K562 (cell line): Measurements from ENCODE around the gene CTXN1. TPM values are rescaled to one million over a fixed set of nuclear protein-coding genes. Genes with fewer than 3 reads are reported as not detected.

Experiments used
- ATAC-seq: fragments of 200-7000 bp; cut with Tn5 transposase; 3 replicates; pipeline ENCODE4 v1.9.1; 2020; ENCODE audit warnings: moderate library complexity
- BruUV-seq: library from RNA; stranded (reverse); fragments of 400-500 nt; replicated peaks from 2 replicates; lab custom pipeline; 2021; lab: Mats Ljungman, UMichigan
- CTCF ChIA-PET: fragments of 300-600 bp; formaldehyde crosslinking; extraction: SDS; loops from one replicate; lab custom pipeline; 2021; ENCODE audit warnings: low intra/inter-chr PET ratio; lab: Yijun Ruan, JAX
- POLR2A ChIA-PET: fragments of 300-600, 350-650 bp; sonication (Branson Sonifier 250); formaldehyde crosslinking; extraction: SDS; loops from one replicate; lab custom pipeline; 2021; ENCODE audit warnings: antibody characterized with exemption, inconsistent platforms; lab: Yijun Ruan, JAX
- DNase-seq, 4 experiments: peaks; one replicate each; pipeline versions ENCODE4 v3.0.0 to v3.0.0-alpha.2; 2011 to 2018; ENCODE audit warnings: low spot score in 3 of 4, mixed read lengths in 3 of 4; ENCODE audit errors: extremely low read depth in 1 of 4
- FAIRE-seq: peaks from 2 replicates; lab custom pipeline; 2011; peaks lifted over from hg19 to GRCh38; lab: Jason Lieb, UNC
- H2AFZ ChIP-seq: 2 replicates; pipeline ENCODE4 v1.6.0; 2011; ENCODE audit warnings: low read depth, low read length, control low read depth, inconsistent platforms
- H3K27ac ChIP-seq: fragments of 200-600 bp; 3 replicates; pipeline ENCODE4 v1.8.0; 2011; ENCODE audit warnings: low read depth, mild to moderate bottlenecking, control low read depth, inconsistent platforms, low read length, moderate library complexity, mixed read lengths; ENCODE audit errors: extremely low read depth
- H3K27me3 ChIP-seq, 2 experiments: fragments of 300-600 bp in 1 of 2; 2 replicates in 1 of 2; 3 replicates in 1 of 2; pipeline versions ENCODE4 v1.6.0 to v1.8.0; 2011; ENCODE audit warnings: inconsistent platforms in 2 of 2, low read length in 2 of 2, mild to moderate bottlenecking in 1 of 2, mixed read lengths in 1 of 2, moderate library complexity in 1 of 2; ENCODE audit not compliant: control insufficient read depth in 2 of 2, insufficient read depth in 2 of 2
- H3K36me3 ChIP-seq: fragments of 300-600 bp; 3 replicates; pipeline ENCODE4 v1.8.0; 2011; ENCODE audit warnings: mild to moderate bottlenecking, low read length, inconsistent platforms; ENCODE audit not compliant: control insufficient read depth, insufficient read depth
- H3K4me1 ChIP-seq, 2 experiments: fragments of 200-600 bp in 1 of 2; replicated peaks in 1 of 2; 2 replicates in 1 of 2; 3 replicates in 1 of 2; pipeline versions ENCODE4 v1.5.1 to v1.8.0; 2011; ENCODE audit warnings: inconsistent platforms in 2 of 2, low read length in 2 of 2, mild to moderate bottlenecking in 1 of 2, mixed read lengths in 1 of 2, moderate library complexity in 1 of 2; ENCODE audit not compliant: control insufficient read depth in 2 of 2, insufficient read depth in 2 of 2
- H3K4me2 ChIP-seq: 2 replicates; pipeline ENCODE4 v1.6.1; 2011; ENCODE audit warnings: low read length, control low read depth, inconsistent platforms, mixed read lengths; ENCODE audit not compliant: insufficient read depth
- H3K4me3 ChIP-seq: fragments of 200-600 bp; sonication (generic), shearing (Covaris generic); 2 replicates; pipeline ENCODE4 v1.5.1; 2016; ENCODE audit warnings: control low read depth, inconsistent platforms
- H3K79me2 ChIP-seq: fragments of 200-600 bp; 3 replicates; pipeline ENCODE4 v1.8.0; 2011; ENCODE audit warnings: low read length, inconsistent platforms; ENCODE audit not compliant: control insufficient read depth, insufficient read depth
- H3K9ac ChIP-seq, 2 experiments: 2 replicates each; pipeline versions ENCODE4 v1.6.0 to v1.6.1; 2011; ENCODE audit warnings: low read depth in 2 of 2, low read length in 2 of 2, control low read depth in 1 of 2, inconsistent platforms in 1 of 2, mild to moderate bottlenecking in 1 of 2, mixed read lengths in 1 of 2; ENCODE audit not compliant: insufficient read depth in 1 of 2
- H3K9me1 ChIP-seq: one replicate; pipeline ENCODE4 v1.6.0; 2011; ENCODE audit warnings: inconsistent platforms, mild to moderate bottlenecking, low read length, moderate library complexity; ENCODE audit not compliant: control insufficient read depth, insufficient read depth
- H3K9me3 ChIP-seq: replicated peaks from 2 replicates; pipeline ENCODE4 v1.5.1; 2011; ENCODE audit warnings: low read depth, low read length, inconsistent platforms; ENCODE audit not compliant: control insufficient read depth, insufficient read depth
- H4K20me1 ChIP-seq: replicated peaks from 2 replicates; pipeline ENCODE4 v1.6.1; 2011; ENCODE audit warnings: low read length, inconsistent platforms, mixed read lengths; ENCODE audit not compliant: control insufficient read depth, insufficient read depth
- CHD4 ChIP-seq: fragments of 200-600 bp; sonication (generic); IDR thresholded peaks from 3 replicates; pipeline ENCODE4 v1.6.1; 2012; ENCODE audit warnings: low read depth, mild to moderate bottlenecking, mixed read lengths, low read length, inconsistent platforms; ENCODE audit not compliant: insufficient read depth, insufficient replicate concordance, poor library complexity, severe bottlenecking
- FIP1L1 ChIP-seq: fragments of 200-400 bp; formaldehyde crosslinking; IDR thresholded peaks from 2 replicates; pipeline ENCODE4 v1.6.1; 2018; ENCODE audit warnings: mild to moderate bottlenecking, low read depth, low read length; ENCODE audit not compliant: poor library complexity, severe bottlenecking
- NELFE ChIP-seq: IDR thresholded peaks from 2 replicates; pipeline ENCODE4 v1.6.1; 2011; ENCODE audit warnings: mild to moderate bottlenecking; ENCODE audit not compliant: insufficient read depth, insufficient read length
- NRF1 ChIP-seq, 2 experiments: fragments of 450-650 bp; IDR thresholded peaks in 1 of 2; conservative IDR thresholded peaks in 1 of 2; 2 replicates each; pipeline ENCODE4 v1.6.1; 2014; ENCODE audit warnings: mild to moderate bottlenecking in 2 of 2
- PHB2 ChIP-seq: fragments of 450-650 bp; IDR thresholded peaks from 2 replicates; pipeline ENCODE4 v1.6.1; 2017; ENCODE audit warnings: low read depth
- POLR2AphosphoS2 ChIP-seq: IDR thresholded peaks from 2 replicates; pipeline ENCODE4 v1.6.1; 2012; ENCODE audit warnings: low read length, improper control_type of control experiment
- POLR2G ChIP-seq: fragments of 200-400 bp; formaldehyde crosslinking; IDR thresholded peaks from 2 replicates; pipeline ENCODE4 v1.6.1; 2017; ENCODE audit warnings: low read depth, mild to moderate bottlenecking, antibody characterized with exemption, low read length, moderate library complexity
- RBFOX2 ChIP-seq: fragments of 200-400 bp; formaldehyde crosslinking; IDR thresholded peaks from 2 replicates; pipeline ENCODE4 v1.6.1; 2017; ENCODE audit warnings: low read depth, mild to moderate bottlenecking, low read length, moderate library complexity
- RERE ChIP-seq: sonication (generic); formaldehyde crosslinking; IDR thresholded peaks from 2 replicates; pipeline ENCODE4 v1.8.0; 2023; ENCODE audit warnings: missing genetic modification reagents, mild to moderate bottlenecking, borderline replicate concordance
- SAFB ChIP-seq: fragments of 200-400 bp; formaldehyde crosslinking; IDR thresholded peaks from 2 replicates; pipeline ENCODE4 v1.6.1; 2017; ENCODE audit warnings: low read depth, low read length, borderline replicate concordance
- U2AF2 ChIP-seq: fragments of 200-400 bp; formaldehyde crosslinking; optimal IDR thresholded peaks from 2 replicates; pipeline ENCODE3; 2017; ENCODE audit warnings: low read depth, mild to moderate bottlenecking, low read length
- ZNF175 ChIP-seq: fragments of 200-800 bp; sonication (Bioruptor generic); IDR thresholded peaks from 2 replicates; pipeline ENCODE4 v1.6.1; 2016; ENCODE audit warnings: low read depth, mild to moderate bottlenecking, missing genetic modification characterization, missing compliant biosample characterization
- ZNF76 ChIP-seq: fragments of 250-450 bp; sonication (Bioruptor Pico); IDR thresholded peaks from 2 replicates; pipeline ENCODE4 v1.4.0; 2020; ENCODE audit warnings: mild to moderate bottlenecking, moderate library complexity, borderline replicate concordance
- WGBS: fragments of 100-300 bp; shearing (Covaris generic); methylation state at CpG from one replicate; pipeline ENCODE4 v1.1.6; 2016; ENCODE audit warnings: low coverage, mixed read lengths; ENCODE audit not compliant: insufficient coverage; ENCODE audit errors: missing lambda C conversion rate; 5-methylcytosine and 5-hydroxymethylcytosine counted together
- in situ Hi-C: fragments of 300-500 bp; cut with MboI; formaldehyde crosslinking; loops from 4 replicates; pipeline ENCODE4 v1.15.0; 2018; ENCODE audit warnings: inconsistent platforms, mixed read lengths
- intact Hi-C: fragments of 100-400 bp; cut with micrococcal nuclease; formaldehyde crosslinking; loops from 2 replicates; pipeline ENCODE4 v1.14.2; 2022
- polyA plus RNA-seq, 8 experiments: library from polyadenylated mRNA; depleted of rRNA in 4 of 8; stranded (reverse) in 5 of 8; unstranded in 3 of 8; fragments of >200 nt; fragmentation: Nextera tagmentation in 2 of 8; fragmentation: Illumina TruSeq in 1 of 8; extraction: Ambion mirVana in 2 of 8; extraction: Trizol in 1 of 8; gene quantifications; 2 replicates each; pipeline versions ENCODE4 v1.2.1 to v1.2.3, GENCODE V29; 2011 to 2014; ENCODE audit warnings: inconsistent platforms in 1 of 8, missing spikeins in 1 of 8
- total RNA-seq, 7 experiments: library from RNA; depleted of rRNA in 6 of 7; stranded (reverse); fragments of >200 nt in 6 of 7; fragmentation: Illumina TruSeq in 2 of 7; extraction: Trizol in 2 of 7; gene quantifications; 2 replicates each; pipeline versions ENCODE4 v1.2.1 to v1.2.3, GENCODE V29; 2011 to 2021; ENCODE audit warnings: low replicate concordance in 1 of 7
- TF ChIP-seq, protein P1 (sequence below): fragments of 450-650 bp; formaldehyde crosslinking; IDR thresholded peaks from 2 replicates; pipeline ENCODE4 v1.4.0; 2022; ENCODE audit warnings: missing genetic modification characterization

The CTXN1 gene
- total and polyA plus RNA-seq, 9 of the 15 experiments (the other 6 are each of a cell fraction or from before 2014, with no cell fraction given) = 0.15 to 37.4 (median 1.8) TPM; not detected in 2

DNA sequence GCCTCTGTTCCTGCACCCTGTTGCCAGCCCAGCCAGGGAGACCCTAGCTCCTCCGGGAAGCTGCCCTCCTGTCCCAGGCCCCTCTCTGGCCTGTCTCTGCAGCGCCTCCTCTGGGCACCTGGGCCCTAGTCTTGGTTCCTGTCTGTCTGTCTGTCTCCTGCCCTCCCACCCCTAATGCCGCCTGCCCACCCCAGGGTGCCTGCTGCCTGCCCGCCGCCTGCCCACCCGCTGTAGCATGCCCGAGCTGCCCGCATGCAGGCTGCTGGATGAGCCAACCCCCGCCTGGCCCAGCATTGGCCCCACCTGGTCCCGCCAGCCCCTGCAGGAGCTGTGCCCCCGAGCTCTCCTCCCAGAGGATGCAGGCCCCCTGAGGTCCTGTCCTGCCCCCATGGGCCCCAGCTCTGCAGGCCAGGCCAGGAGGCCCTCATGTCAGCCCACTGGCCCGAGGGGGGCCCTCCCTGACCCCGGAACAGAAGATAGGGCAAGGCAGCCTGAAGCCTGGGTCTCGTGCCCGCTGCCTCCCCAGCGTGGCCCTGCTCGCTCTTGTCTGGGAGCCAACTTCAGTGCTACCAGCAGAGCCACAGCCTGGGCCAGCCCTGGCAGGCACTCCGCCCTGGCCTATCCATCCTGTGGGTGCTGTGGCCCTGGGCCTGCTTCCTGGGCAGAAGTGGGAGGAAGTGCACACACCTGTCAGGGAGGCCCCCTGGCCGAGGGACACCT, 17.0 kb downstream of the CTXN1 start:
- FAIRE-seq (no peak), ATAC-seq (no peak), DNase-seq (no peak)
- in situ Hi-C loops (no loop called here), intact Hi-C loops (no loop called here)
- Histone ChIP-seq H3K4me3 (no peak overlapping the region), H3K9ac (peak overlapping the region in 1 of 2 experiments; percentile 82; a peak in 2 of 4 replicates), H3K27me3 (no peaks in the 10 kb centered on the region), H3K4me2 (no peak overlapping the region), H3K9me1 (peaks cover 7% of the 10 kb centered on the region), H3K27ac (no peak overlapping the region), H3K9me3 (no peaks in the 10 kb centered on the region), H3K79me2 (peaks cover 44% of the 10 kb centered on the region), H4K20me1 (no peaks in the 10 kb centered on the region), H2AFZ (no peak overlapping the region), H3K36me3 (peaks cover 61% of the 10 kb centered on the region; the same call in 2 of the 3 replicates), H3K4me1 (peaks cover 8 to 91% of the 10 kb centered on the region in 2 experiments; a peak in 4 of 5 replicates)
- CTCF ChIA-PET = no interaction called here
- WGBS = 96% methylated on average over 13 of the region's 19 CpGs
- POLR2A ChIA-PET = interaction anchor here (0.6 to 1.0 kb wide), 2 partner anchors 11 to 13 kb away, joined by 4 to 8 read pairs; partner anchors contain the start of gene SNAPC2
- BruUV-seq = no TSS peak
- no peak for TF ChIP-seq RERE (CRISPR knock-in tag)
- no peak for TF ChIP-seq SAFB
- no peak for TF ChIP-seq CHD4
- TF ChIP-seq, protein P1, sequence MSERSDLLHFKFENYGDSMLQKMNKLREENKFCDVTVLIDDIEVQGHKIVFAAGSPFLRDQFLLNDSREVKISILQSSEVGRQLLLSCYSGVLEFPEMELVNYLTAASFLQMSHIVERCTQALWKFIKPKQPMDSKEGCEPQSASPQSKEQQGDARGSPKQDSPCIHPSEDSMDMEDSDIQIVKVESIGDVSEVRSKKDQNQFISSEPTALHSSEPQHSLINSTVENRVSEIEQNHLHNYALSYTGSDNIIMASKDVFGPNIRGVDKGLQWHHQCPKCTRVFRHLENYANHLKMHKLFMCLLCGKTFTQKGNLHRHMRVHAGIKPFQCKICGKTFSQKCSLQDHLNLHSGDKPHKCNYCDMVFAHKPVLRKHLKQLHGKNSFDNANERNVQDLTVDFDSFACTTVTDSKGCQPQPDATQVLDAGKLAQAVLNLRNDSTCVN (CRISPR knock-in tag) = no peak
- TF ChIP-seq PHB2 = no peak
- no peak for TF ChIP-seq U2AF2
- peak; percentile 43; the same call in 1 of the 2 replicates for TF ChIP-seq RBFOX2
- TF ChIP-seq POLR2AphosphoS2 = no peak
- no peak for TF ChIP-seq ZNF76 (CRISPR knock-in tag)
- TF ChIP-seq POLR2G = peak; percentile 68
- no peak for TF ChIP-seq NRF1 (conservative IDR thresholded peaks at IDR 0.05 in 1 of 2, IDR thresholded peaks at IDR 0.05 in 1 of 2)
- no peak for TF ChIP-seq ZNF175
- TF ChIP-seq NELFE = no peak
- no peak for TF ChIP-seq FIP1L1
- TF ChIP-seq, all 486 proteins: peak for 2
